Fibroblast of skin of right biceps (primary cell): ENCODE measurements around the gene FOXRED2.

Source experiments
- DNase-seq: peaks from one replicate; pipeline ENCODE4 v3.0.0-alpha.2; 2013

FOXRED2 gene

GRCh38 chr22:36445158-36445668 is 61.6 kb downstream of the FOXRED2 start:
- DNase-seq = peak; percentile 76

DNA sequence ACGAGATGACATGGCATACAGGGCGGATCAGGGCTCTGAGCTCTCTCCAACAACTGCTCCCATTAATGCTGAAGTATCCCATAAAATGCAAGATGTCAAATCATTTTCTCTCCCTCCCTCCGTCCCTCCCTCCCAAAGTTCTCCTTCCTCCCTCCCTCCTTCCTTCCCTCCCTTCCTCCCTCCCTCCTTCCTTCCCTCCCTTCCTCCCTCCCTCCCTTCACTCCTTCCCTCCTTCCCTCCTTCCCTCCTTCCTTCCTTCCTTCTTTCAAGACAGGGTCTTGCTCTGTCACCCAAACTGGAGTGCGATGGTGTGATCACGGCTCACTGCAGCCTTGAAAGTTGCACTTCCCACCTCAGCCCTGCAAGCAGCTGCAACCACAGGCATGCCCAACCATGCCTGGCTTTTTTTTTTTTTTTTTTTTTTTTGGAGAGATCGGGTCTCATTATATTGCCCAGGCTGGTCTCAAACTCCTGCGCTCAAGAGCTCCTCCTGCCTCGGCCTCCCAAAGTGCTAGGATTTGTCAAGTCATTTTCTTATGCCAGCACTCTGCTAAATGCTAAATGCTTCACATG is 63.6 kb downstream of the FOXRED2 start:
- peak; percentile 57 for DNase-seq

- DNase-seq = no peak
Observed at GRCh38 chr22:36442506-36443197, 64.2 kb downstream of the FOXRED2 start.

GRCh38 chr22:36440429-36441002 is 66.3 kb downstream of the FOXRED2 start:
- DNase-seq = no peak

DNA sequence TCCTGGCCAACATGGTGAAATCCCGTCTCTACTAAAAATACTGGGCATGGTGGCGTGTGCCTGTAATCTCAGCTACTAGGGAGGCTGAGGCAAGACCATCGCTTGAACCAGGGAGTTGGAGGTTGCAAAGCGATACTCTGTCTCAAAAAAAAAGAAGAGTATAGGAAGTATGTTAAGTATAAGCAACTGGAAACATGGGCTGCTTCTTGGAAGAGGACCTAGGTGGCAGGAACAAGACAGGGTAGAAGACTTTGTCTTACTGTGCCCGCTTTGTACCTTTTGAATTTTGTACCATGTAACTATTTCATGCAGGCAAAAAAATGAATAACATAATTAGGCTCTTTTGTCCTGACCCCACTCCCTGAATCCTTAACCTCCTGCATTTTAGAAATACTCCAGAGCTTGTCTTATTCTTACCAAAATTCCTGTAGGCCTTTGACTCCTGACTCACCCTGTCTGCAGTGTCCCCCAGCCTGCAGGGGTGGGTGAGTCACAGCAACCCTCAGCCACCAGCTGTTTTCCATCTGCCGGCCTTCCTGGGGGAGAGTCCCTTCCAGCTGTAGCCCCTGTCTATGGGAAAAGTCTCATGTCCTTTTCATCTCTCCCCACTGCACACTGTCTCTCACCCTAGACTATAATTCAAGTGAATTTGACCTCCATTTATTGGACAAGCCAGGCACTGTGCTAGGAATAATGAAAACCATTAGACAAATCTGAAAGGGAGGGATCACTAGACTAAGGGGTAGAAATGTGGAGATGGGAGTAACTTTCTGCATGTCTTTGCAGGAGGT is 67.2 kb downstream of the FOXRED2 start:
- DNase-seq = peak; percentile 95
